Medulla oblongata (tissue), 1 donor: ENCODE results near the gene INS.

Experiments used
- DNase-seq: peaks from one replicate; pipeline ENCODE4 v3.0.0-alpha.2; 2015; ENCODE audit errors: extremely low spot score

INS gene

DNA sequence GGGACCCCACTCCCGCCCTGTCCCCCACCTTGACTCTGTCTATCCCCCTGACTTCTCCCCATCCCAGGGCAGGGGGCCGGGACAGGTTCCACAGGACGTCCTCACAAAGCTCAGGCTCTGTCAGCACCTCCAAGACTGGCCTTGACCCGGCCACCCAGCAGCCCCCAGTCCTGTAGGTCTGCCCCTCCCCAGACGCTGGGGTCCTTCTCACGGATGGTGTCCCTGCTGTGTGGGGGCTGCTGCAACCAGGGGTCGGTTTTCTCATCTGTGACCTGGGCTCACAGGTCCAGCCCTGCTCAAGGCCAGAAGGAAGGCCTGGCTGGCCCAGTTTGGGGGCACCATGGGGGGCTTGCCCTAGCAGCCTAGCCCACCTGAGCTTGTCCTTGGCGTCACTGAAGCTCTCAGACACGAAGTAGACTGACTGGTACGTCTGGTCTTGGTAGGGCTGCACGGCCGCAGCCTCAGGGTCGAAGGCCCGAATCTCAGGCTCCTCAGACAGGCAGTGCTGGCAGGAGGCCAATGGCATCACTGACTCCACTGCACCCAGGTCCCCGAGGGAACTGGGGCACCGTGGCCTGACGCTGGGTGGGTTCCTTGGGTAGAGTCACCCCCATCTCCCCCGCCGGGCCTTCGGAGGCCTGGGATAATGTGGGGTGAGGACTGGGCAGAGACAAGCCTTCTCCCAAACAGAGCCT is 4.0 kb upstream of the INS start:
- no peak for DNase-seq

GRCh38 chr11:2164081-2164480 is 3.1 kb upstream of the INS start:
- no peak for DNase-seq

GRCh38 chr11:2163428-2163978 is 2.5 kb upstream of the INS start:
- DNase-seq, result no peak

- no peak for DNase-seq
Measured at GRCh38 chr11:2159536-2160413, 1.2 kb downstream of the INS start.

- DNase-seq, result no peak
Measured at GRCh38 chr11:2158966-2159365, 2.0 kb downstream of the INS start.

DNA sequence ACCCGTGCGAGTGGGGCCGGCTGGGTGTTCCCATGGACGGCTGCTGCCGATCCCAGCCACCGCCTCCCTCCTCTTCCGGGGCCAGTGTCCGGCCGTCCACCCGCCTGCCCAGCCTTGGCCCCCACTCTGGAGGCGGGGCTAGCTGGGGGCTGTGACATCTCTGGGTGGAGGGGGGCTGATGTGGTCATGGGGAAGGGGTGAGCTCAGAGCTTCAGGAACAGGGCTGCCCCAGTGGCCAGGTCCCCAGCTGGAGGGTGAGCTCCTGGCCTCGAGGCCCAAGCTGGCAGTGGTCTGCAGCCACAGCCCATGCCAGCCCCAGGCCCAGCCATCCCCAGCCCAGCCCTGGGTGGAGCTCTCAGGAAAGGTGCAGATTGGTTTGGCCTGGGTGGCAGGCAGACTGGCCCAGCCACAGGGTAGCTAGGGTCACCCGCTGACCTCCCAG is 2.7 kb downstream of the INS start:
- DNase-seq, result no peak

DNA sequence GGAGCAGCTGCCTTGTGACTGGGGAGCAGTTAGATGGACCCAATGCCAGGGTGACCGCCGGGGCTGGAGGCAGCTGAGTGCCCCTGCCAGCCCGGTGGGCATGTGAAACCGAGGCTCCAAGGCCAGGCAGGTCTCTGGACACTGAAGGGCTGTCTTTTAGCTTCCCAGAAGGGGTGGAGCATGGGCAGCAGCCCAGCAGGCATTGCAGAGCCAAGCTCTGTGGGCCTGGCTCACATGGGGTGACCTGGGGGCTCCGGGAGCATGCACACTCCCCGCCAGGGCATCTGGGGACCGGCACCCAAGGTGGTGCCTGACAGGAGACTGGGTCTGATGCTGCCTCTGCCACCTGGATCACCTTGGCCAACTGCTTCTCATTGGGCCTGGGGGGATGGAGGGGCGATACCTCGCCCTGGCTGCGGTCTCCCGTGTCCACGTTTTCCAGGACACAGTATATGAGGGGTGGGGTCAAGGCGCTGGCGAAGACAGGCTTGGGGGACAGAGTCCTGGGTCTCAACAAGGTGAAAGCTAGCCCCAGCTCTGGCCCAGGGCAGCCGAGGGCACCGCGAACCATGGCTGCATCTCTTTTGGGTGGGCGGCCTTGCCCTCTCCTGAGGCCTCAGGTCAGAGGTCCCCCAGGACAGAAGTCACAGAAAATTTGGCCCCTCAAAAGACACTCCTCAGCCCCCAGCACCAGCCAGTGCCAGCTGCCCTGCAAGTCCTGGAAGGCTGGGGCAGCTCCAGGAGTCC is 3.5 kb downstream of the INS start:
- peak; percentile 45 for DNase-seq

- DNase-seq, result peak; percentile 56
Measured at GRCh38 chr11:2156416-2157182, 4.4 kb downstream of the INS start.

GRCh38 chr11:2155511-2155910 is 5.5 kb downstream of the INS start:
- DNase-seq, result no peak

DNA sequence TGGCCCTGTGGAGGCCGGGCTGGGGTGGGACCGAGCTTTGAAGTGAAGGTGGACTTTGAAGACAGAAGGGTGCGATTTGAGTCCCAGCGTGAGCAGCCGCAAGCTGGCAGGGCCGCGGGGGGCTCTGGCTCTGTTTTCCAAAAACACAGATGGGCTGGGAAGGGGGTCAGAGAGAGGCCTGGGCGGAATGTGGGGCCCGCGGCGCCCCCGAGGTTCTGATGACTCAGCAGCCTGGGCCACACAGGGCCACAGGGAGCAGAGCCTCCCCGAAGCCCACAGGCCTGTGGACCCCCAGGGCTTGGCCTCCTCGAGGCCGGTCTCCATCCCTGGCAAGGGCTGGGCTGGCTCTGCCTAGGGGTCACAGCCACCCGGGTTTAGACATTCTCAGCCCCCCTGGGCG is 6.1 kb downstream of the INS start:
- no peak for DNase-seq

GRCh38 chr11:2154195-2154585 is 6.8 kb downstream of the INS start:
- no peak for DNase-seq

- no peak for DNase-seq
Measured at GRCh38 chr11:2153581-2154194, 7.3 kb downstream of the INS start.

DNA sequence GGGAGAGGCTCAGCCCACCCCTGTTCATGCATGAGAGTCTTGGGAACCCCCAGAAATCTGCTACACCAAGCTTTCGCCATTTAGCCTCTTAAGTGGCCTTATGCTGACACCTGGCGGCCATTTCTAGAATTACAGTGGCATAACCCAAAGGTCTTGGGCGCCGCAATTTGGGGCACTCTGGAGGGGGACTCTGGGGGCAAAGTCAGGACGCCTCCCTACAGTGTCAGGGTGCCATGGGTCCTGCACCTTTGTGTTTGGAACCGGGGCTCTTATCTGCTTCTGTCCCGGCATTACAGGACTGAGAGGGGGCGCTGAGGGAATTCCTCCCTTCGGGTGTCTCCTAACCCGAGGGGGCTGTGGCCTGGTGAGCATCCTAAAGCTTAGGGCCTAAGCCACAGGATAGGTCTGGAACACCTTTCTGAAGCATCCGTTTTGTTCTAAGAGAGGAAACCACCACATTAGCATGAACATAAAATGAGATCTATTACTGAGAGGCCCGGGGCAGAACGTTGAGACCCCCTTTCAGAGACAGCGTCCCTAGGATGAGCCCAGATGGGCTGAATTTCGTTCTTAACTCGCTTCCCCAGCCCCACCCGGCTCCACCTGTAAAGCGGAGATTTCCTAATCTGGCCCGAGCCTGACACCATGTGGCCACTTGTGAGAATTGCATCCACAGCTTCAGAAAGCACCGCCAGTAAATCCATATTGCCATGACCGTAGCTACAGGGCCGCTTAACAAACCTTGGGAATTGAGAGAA is 9.3 kb downstream of the INS start:
- DNase-seq, result peak; percentile 81

- peak; percentile 36 for DNase-seq
Measured at GRCh38 chr11:2149864-2150847, 10.9 kb downstream of the INS start.

- no peak for DNase-seq
Measured at GRCh38 chr11:2149460-2149859, 11.5 kb downstream of the INS start.

GRCh38 chr11:2148595-2148994 is 12.4 kb downstream of the INS start:
- no peak for DNase-seq

- no peak for DNase-seq
Measured at GRCh38 chr11:2147391-2147790, 13.6 kb downstream of the INS start.

- DNase-seq, result no peak
Measured at GRCh38 chr11:2146051-2146450, 15.0 kb downstream of the INS start.
